PC-9 (cell line): ENCODE results near the gene VGLL4.

Experiments used
- EZH2 ChIP-seq: fragments of 200-600 bp; sonication (generic); IDR thresholded peaks from 2 replicates; pipeline ENCODE4 v1.8.0; 2017; ENCODE audit warnings: antibody characterized with exemption, low read depth
- TF ChIP-seq, protein P1 (sequence below): fragments of 200-600 bp; sonication (generic); conservative IDR thresholded peaks from 2 replicates; pipeline ENCODE4 v1.6.1; 2017; ENCODE audit warnings: mixed run types, antibody characterized with exemption, mild to moderate bottlenecking, moderate library complexity

DNA sequence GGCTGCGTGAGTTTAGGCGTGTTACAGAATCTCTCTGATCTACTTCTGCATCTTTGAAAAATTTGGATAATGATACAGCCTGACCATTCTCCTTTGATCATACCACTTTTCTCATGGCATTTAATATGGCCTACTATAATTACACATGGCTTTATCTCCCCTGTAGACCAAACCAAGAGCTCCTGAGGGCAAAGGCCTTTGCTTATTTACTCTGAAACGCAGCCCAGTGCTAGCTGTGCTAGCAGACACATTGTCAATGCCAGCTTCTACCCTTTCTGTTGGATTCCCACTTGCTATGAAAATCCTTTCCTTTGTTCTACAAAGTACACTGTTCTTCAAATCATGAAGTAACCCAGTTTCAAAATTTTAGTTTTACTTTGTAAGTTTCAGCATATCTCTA is 16.5 kb upstream of the VGLL4 start:
- no peak for TF ChIP-seq EZH2
- TF ChIP-seq, protein P1, sequence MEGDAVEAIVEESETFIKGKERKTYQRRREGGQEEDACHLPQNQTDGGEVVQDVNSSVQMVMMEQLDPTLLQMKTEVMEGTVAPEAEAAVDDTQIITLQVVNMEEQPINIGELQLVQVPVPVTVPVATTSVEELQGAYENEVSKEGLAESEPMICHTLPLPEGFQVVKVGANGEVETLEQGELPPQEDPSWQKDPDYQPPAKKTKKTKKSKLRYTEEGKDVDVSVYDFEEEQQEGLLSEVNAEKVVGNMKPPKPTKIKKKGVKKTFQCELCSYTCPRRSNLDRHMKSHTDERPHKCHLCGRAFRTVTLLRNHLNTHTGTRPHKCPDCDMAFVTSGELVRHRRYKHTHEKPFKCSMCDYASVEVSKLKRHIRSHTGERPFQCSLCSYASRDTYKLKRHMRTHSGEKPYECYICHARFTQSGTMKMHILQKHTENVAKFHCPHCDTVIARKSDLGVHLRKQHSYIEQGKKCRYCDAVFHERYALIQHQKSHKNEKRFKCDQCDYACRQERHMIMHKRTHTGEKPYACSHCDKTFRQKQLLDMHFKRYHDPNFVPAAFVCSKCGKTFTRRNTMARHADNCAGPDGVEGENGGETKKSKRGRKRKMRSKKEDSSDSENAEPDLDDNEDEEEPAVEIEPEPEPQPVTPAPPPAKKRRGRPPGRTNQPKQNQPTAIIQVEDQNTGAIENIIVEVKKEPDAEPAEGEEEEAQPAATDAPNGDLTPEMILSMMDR: no peak
